Mesothelial cell of epicardium (in vitro differentiated cells): ENCODE measurements around the gene NLN. TPM values are rescaled to one million over a fixed set of nuclear protein-coding genes. Genes with fewer than 3 reads are reported as not detected.

Experiments
- DNase-seq, 2 experiments: peaks; one replicate each; pipeline ENCODE4 v3.0.0; 2021; ENCODE audit warnings: low spot score in 2 of 2; ENCODE audit not compliant: unreplicated experiment in 2 of 2
- H3K27ac Mint-ChIP-seq: 2 replicates; pipeline ENCODE4 v1.8.0; 2021; ENCODE audit warnings: mixed read lengths
- H3K27me3 Mint-ChIP-seq: 2 replicates; pipeline ENCODE4 v1.8.0; 2021; ENCODE audit warnings: low read depth, mixed read lengths
- H3K36me3 Mint-ChIP-seq: 2 replicates; pipeline ENCODE4 v1.8.0; 2021; ENCODE audit warnings: mixed read lengths
- H3K4me1 Mint-ChIP-seq: 2 replicates; pipeline ENCODE4 v1.8.0; 2021; ENCODE audit warnings: mixed read lengths
- H3K4me3 Mint-ChIP-seq: 2 replicates; pipeline ENCODE4 v1.8.0; 2021; ENCODE audit warnings: mild to moderate bottlenecking, moderate library complexity, mixed read lengths
- H3K9me3 Mint-ChIP-seq: 2 replicates; pipeline ENCODE4 v1.8.0; 2021; ENCODE audit warnings: mixed read lengths
- total RNA-seq: library from RNA; stranded (reverse); gene quantifications from 3 replicates; pipeline ENCODE4 v1.2.1, GENCODE V29; 2021
- TF ChIP-seq, protein P1 (sequence below): fragments of 200-600 bp; sonication (generic); IDR thresholded peaks from one replicate; pipeline ENCODE4 v1.5.0; 2021; ENCODE audit warnings: antibody characterized with exemption; ENCODE audit not compliant: unreplicated experiment

NLN gene
- total RNA-seq, 1 donor from 2014 or later: 42.8 TPM

DNA sequence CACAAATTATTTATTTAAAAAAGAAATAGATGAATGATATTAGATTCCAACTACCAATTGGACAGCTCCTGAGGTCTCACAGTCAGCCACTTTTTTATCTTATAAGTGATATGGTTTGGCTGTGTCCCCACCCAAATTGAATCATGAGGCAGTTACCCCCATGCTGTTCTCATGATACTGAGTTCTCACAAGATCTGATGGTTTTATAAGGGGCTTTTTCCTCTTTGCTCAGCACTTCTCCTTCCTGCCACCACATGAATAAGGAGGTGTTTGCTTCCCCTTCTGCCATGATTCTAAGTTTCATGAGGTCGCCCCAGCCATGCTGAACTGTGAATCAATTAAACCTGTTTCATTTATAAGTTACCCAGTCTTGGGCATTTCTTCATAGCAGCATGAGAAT lies 12.9 kb downstream of the NLN start:
- TF ChIP-seq, protein P1, sequence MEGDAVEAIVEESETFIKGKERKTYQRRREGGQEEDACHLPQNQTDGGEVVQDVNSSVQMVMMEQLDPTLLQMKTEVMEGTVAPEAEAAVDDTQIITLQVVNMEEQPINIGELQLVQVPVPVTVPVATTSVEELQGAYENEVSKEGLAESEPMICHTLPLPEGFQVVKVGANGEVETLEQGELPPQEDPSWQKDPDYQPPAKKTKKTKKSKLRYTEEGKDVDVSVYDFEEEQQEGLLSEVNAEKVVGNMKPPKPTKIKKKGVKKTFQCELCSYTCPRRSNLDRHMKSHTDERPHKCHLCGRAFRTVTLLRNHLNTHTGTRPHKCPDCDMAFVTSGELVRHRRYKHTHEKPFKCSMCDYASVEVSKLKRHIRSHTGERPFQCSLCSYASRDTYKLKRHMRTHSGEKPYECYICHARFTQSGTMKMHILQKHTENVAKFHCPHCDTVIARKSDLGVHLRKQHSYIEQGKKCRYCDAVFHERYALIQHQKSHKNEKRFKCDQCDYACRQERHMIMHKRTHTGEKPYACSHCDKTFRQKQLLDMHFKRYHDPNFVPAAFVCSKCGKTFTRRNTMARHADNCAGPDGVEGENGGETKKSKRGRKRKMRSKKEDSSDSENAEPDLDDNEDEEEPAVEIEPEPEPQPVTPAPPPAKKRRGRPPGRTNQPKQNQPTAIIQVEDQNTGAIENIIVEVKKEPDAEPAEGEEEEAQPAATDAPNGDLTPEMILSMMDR: no peak
- Mint-ChIP-seq H3K27ac (no peak overlapping the region), H3K9me3 (peaks cover 10% of the 10 kb centered on the region), H3K4me1 (no peaks in the 10 kb centered on the region), H3K4me3 (no peak overlapping the region), H3K36me3 (peaks cover 18% of the 10 kb centered on the region), H3K27me3 (no peaks in the 10 kb centered on the region)
- no peak for DNase-seq

DNA sequence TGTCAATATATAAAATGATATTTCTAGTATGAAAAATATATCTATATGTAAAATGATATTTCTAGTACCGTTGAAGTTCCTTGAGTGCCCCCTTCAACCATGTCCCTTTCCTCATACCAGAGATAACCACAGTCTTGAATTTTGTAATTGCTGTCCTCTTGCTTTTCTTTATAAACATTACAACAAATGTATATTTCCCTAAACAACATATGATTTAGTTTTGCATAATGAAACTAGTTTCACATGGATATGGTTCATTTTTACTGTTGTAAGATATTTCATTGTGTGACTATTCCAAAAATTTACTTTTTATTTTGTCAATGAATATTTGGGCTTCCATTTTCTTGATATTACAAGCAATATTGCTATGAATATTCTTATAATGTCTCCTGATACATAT lies 14.0 kb downstream of the NLN start:
- H3K36me3 Mint-ChIP-seq: peaks cover 19% of the 10 kb centered on the region
- H3K4me3 Mint-ChIP-seq: no peak overlapping the region
- H3K27ac Mint-ChIP-seq: no peak overlapping the region
- no peaks in the 10 kb centered on the region for H3K27me3 Mint-ChIP-seq
- H3K9me3 Mint-ChIP-seq: peaks cover 15% of the 10 kb centered on the region
- TF ChIP-seq, protein P1: no peak
- H3K4me1 Mint-ChIP-seq: no peaks in the 10 kb centered on the region
- no peak for DNase-seq

DNA sequence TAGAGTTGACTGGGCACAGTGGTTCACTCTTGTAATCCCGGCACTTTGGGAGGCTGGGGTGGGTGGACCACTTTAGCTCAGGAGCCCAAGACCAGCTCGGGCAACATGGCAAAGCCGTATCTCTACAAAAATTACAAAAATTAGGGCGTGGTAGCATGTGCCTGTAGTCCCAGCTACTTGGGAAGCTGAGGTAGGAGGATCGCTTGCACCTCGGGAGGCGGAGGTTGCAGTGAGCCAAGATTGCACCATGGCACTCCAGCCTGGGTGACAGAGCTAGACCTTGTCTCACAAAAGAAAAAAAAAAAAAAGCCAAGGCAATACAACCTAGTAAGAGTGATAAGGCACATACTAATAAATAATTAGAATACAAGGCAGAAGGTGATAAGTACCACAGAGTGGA lies 15.8 kb downstream of the NLN start:
- H3K36me3 Mint-ChIP-seq: peaks cover 11% of the 10 kb centered on the region
- H3K27me3 Mint-ChIP-seq: no peaks in the 10 kb centered on the region
- H3K9me3 Mint-ChIP-seq: peaks cover 15% of the 10 kb centered on the region
- H3K27ac Mint-ChIP-seq: no peak overlapping the region
- DNase-seq: no peak
- TF ChIP-seq, protein P1: no peak
- H3K4me1 Mint-ChIP-seq: no peaks in the 10 kb centered on the region
- no peak overlapping the region for H3K4me3 Mint-ChIP-seq

DNA sequence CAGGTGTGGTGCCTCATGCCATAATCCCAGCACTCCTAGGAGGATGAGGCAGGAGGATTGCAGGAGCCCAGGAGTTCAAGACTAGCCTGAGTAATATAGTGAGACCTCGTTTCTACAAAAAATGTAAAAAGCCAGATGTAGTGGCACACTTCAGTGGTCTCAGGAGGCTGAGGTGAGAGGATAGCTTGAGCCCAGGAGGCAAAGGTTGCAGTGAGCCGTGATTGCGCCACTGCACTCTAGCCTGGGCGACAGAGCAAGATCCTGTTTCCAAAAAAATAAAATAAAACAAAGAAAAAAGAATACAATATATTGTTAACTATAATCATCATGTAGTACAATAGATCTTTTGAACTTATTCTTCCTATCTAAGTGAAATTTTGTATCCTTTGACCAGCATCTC lies 16.3 kb downstream of the NLN start:
- Mint-ChIP-seq H3K4me3 (no peak overlapping the region), H3K4me1 (no peaks in the 10 kb centered on the region), H3K9me3 (peaks cover 15% of the 10 kb centered on the region), H3K27me3 (no peaks in the 10 kb centered on the region), H3K36me3 (peaks cover 11% of the 10 kb centered on the region), H3K27ac (no peak overlapping the region)
- DNase-seq: no peak
- TF ChIP-seq, protein P1: no peak

DNA sequence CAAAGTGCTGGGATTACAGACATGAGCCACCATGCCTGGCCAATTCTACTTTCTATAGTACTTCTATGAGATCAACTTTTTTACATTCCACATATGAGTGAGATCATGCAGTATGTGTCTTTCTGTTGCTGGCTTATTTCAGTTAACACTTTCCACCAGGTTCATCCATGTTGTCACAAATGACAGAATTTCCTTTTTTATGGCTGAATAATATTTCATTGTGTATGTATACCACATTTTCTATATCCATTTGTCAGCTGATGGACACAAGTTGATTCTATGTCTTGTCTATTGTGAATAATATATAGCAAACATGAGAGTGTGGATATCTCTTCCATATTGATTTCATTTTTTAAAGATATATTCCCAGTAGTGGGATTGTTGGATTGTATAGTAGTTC lies 17.2 kb downstream of the NLN start:
- no peak overlapping the region for H3K4me3 Mint-ChIP-seq
- H3K4me1 Mint-ChIP-seq: no peaks in the 10 kb centered on the region
- peaks cover 15% of the 10 kb centered on the region for H3K9me3 Mint-ChIP-seq
- peaks cover 12% of the 10 kb centered on the region for H3K36me3 Mint-ChIP-seq
- no peak overlapping the region for H3K27ac Mint-ChIP-seq
- no peaks in the 10 kb centered on the region for H3K27me3 Mint-ChIP-seq
- no peak for DNase-seq
- TF ChIP-seq, protein P1: no peak
